ENCODE results near the gene DNAJC27. TPM values are rescaled to one million over a fixed set of nuclear protein-coding genes. Genes with fewer than 3 reads are reported as not detected.

Gene DNAJC27
- total and polyA plus RNA-seq, 12 donors, result 2.8 to 13.1 (median 9.6) TPM

- Histone ChIP-seq H3K9me3 (peaks cover 0 to 9% (median 0%) of the 10 kb centered on the region in 11 donors), H3K4me3 (no peak overlapping the region), H3K27me3 (no peaks in the 10 kb centered on the region), H3K4me1 (peaks cover 0 to 3% (median 0%) of the 10 kb centered on the region in 9 donors), H3K36me3 (peaks cover 0 to 1% (median 0%) of the 10 kb centered on the region in 9 donors), H3K27ac (no peak overlapping the region)
- ATAC-seq (no peak), DNase-seq (no peak)
- intact Hi-C loops (cut with DNase I), result no loop called here
- WGBS, 2 donors, result 82 to 89% methylated on average over 8 of the region's 8 CpGs
- TF ChIP-seq CTCF (IDR thresholded peaks at IDR 0.05), result no peak
Measured at GRCh38 chr2:24908461-24908901, 63.3 kb downstream of the DNAJC27 start.

GRCh38 chr2:24907116-24907515 is 64.6 kb downstream of the DNAJC27 start:
- no peak overlapping the region for H3K27ac ChIP-seq

GRCh38 chr2:24906466-24906865 is 65.3 kb downstream of the DNAJC27 start:
- peaks cover 0 to 14% (median 0%) of the 10 kb centered on the region in 9 donors for H3K36me3 ChIP-seq
- peaks cover 0 to 9% (median 0%) of the 10 kb centered on the region in 11 donors for H3K9me3 ChIP-seq
- peaks cover 0 to 3% (median 0%) of the 10 kb centered on the region in 9 donors for H3K4me1 ChIP-seq
- no peak for TF ChIP-seq CTCF (IDR thresholded peaks at IDR 0.05)
- DNase-seq, result no peak
- no peak for ATAC-seq
- 94 to 95% methylated on average over 6 of the region's 6 CpGs for WGBS, 2 donors
- no peaks in the 10 kb centered on the region for H3K27me3 ChIP-seq
- H3K4me3 ChIP-seq, result no peak overlapping the region
- no peak overlapping the region for H3K27ac ChIP-seq
- intact Hi-C loops (cut with DNase I), result no loop called here

More at GRCh38 chr2:24907116-24907515, 64.6 kb downstream of the DNAJC27 start:
- ATAC-seq (peak in 2 of 8 donors; percentile 11 to 35), DNase-seq (no peak)
- H3K4me3 ChIP-seq, result no peak overlapping the region
- WGBS, 2 donors, result 81 to 85% methylated on average over 5 of the region's 5 CpGs
- H3K9me3 ChIP-seq, result peaks cover 0 to 9% (median 0%) of the 10 kb centered on the region in 11 donors
- intact Hi-C loops (cut with DNase I), result no loop called here
- peaks cover 0 to 13% (median 0%) of the 10 kb centered on the region in 9 donors for H3K36me3 ChIP-seq
- H3K4me1 ChIP-seq, result peaks cover 0 to 3% (median 0%) of the 10 kb centered on the region in 9 donors
- TF ChIP-seq CTCF (IDR thresholded peaks at IDR 0.05), result no peak
- H3K27me3 ChIP-seq, result no peaks in the 10 kb centered on the region

GRCh38 chr2:24903161-24904103 is 68.3 kb downstream of the DNAJC27 start:
- intact Hi-C loops (cut with DNase I), result no loop called here
- Histone ChIP-seq H3K36me3 (peaks cover 0 to 14% (median 0%) of the 10 kb centered on the region in 9 donors), H3K27ac (no peak overlapping the region), H3K9me3 (no peaks in the 10 kb centered on the region), H3K4me1 (peaks cover 0 to 8% (median 0%) of the 10 kb centered on the region in 9 donors), H3K4me3 (no peak overlapping the region), H3K27me3 (no peaks in the 10 kb centered on the region)
- WGBS, 2 donors, result 88 to 90% methylated on average over 23 of the region's 23 CpGs
- TF ChIP-seq CTCF (IDR thresholded peaks at IDR 0.05), result no peak
- ATAC-seq, result no peak
- no peak for DNase-seq
